Prostate gland (tissue), 2 donors: ENCODE measurements around the gene SNN.

ENCODE experiments used
- CTCF ChIP-seq, 4 experiments: fragments of 200-600 bp in 2 of 4; fragments of 450-650 bp in 2 of 4; sonication (generic) in 2 of 4; IDR thresholded peaks; 1 replicate in 3 of 4; 2 replicates in 1 of 4; pipeline ENCODE4 v1.5.1; 2016 to 2019; ENCODE audit warnings: antibody characterized with exemption in 4 of 4, mild to moderate bottlenecking in 2 of 4, moderate library complexity in 2 of 4
- POLR2A ChIP-seq: fragments of 450-650 bp; IDR thresholded peaks from one replicate; pipeline ENCODE4 v1.6.1; 2016; ENCODE audit warnings: antibody characterized with exemption, mild to moderate bottlenecking
- POLR2AphosphoS5 ChIP-seq: sonication (generic); formaldehyde crosslinking; IDR thresholded peaks from one replicate; pipeline ENCODE4 v1.6.1; 2017; ENCODE audit warnings: antibody characterized with exemption

GRCh38 chr16:11683145-11683544 lies 14.9 kb downstream of the SNN start:
- TF ChIP-seq POLR2A (no peak), CTCF (IDR thresholded peaks at IDR 0.05) (no peak), POLR2AphosphoS5 (no peak)
